ENCODE data around the gene FYN.
"Not testable (repeated sequence)": the region's sequence is repeated elsewhere in the genome, so short reads cannot be mapped to it uniquely, and the experiment has no call there.

FYN gene

DNA sequence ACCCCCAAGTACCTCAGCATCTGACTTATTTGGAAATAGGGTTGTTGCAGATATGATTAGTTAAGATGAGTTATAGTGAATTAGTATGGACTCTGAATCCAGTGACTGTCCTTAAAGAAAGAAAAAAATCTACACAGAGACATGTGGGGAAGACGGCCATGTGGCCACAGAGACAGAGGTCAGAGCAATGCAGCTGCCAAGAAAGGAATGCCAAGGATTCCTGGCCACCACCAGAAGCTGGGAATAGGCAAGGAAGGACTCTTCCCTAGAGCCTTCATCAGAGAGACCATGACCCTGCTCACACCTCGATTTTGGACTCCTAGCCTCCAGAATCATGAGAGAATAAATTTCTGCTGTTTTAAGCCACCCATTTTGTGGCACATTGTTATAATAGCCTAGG lies 81.8 kb downstream of the FYN start:
- no peak for DNase-seq (ENCODE audit: low read depth in 2 of 2)

DNA sequence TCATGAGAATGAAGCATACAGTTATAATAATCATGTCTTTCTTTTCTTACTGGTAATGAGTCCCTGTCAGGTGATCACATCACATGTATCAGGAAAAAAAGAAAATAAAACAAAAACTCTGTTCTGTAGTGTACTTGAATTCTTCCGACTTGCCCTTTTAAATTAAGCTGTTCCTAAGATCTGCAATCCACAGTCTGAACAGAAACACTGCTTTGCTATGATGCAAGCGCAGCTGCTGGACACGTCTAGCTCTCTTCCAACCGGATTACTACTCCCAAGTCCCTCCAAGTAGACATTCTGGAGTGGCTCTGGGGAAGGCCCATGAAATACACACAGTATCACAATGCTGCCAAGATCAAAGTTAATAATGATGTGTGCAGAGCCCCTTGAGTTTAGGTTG lies 83.7 kb downstream of the FYN start:
- no peak for DNase-seq (ENCODE audit: low read depth in 2 of 2)

DNA sequence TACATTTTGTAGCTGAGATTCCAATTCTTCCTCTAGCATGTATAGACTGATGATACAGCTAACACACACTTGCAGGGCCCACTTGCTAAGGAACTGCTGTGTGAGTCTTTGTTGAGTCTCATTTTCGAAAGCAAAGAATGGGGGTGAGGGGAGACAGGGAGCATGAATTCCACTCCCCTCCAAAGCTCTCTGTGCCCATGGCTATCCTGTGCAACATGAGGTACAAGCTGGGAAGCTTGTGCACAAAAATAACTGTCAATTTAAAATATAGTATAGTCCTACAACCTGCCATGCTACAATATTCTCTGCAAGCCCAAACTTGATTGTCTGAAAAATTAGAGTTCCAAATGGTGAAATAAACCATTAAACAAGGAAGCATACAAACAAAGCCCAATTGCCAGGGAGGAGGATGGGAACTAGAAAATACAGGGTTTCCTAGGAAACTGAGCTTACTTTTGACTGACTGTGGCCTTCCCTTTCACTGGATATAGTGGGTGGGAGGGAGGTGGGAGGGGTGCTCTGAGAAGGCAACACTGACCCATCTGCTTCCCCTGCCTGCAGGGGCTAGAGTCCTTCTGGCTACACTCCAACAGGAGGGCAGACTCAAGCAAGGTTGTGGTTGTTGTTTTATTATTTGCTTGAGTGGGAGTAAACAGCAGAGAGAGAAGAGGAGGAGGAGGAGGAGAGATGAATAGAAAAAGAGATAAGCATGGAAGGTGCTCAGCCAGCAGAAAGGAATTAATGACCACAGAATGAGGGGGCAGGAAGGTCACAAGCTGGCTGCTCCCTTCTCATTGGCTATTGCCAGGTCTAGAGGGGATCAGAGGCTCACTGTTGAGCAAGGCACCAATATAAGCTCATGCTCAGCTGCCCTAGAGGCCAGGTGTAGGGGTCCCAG lies 84.6 kb downstream of the FYN start:
- no peak for DNase-seq (ENCODE audit: low read depth in 2 of 2)

DNA sequence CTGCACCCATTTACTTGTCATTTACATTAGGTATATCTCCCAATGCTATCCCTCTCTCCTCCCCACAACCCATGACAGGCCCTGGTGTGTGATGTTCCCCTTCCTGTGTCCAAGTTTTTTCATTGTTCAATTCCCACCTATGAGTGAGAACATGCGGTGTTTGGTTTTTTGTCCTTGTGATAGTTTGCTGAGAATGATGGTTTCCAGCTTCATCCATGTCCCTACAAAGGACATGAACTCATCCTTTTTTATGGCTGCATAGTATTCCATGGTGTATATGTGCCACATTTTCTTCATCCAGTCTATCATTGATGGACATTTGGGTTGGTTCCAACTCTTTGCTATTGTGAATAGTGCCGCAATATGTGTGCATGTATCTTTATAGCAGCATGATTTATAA lies 87.1 kb downstream of the FYN start:
- not testable (repeated sequence) for DNase-seq (ENCODE audit: low read depth in 2 of 2)

DNA sequence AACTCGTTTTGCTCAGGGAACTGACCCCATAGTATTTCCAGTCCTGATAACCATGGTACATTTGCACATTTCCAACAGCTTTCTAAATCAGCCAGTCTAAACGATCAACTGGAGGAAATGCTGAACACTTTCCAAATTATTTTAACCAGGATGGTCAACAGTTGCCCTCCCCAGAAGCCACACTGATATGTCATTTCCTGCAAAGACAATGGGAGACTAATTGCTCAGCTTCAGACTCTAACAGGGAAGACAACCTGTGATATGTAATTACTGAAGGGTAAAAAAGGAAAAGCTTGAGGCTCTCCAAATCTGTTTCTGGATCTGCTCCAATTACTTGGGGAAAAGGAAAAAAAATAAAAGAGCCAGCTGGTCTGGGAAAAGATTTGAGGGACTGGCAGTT lies 88.8 kb downstream of the FYN start:
- DNase-seq (ENCODE audit: low read depth in 2 of 2): no peak

DNA sequence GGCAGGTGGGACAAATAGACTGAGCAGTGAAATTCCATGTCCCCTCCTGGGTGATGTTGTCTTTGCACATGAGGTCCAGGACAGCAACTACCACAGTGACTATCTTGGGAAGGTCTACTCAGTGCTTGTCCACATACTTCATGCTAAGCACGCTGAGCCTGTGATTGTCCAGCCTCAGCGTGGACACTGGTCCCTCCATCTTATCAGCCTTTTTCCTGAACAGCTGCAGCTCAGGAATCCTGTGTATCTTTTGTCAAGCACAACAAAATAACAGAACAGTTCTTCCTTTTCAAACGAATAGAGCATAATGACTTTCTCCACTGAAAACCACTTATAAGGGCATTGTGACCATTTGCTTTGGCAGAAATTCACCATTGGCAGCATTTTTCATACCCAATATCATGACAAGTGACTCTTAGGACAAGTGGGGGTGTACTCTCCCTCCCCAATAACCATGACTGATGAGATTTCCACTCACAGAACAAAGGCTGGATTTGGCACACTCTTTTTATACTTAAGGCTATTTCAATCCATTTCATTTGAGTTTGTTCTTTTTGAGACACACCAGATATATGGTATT lies 90.3 kb downstream of the FYN start:
- DNase-seq (ENCODE audit: low read depth in 2 of 2): no peak

DNA sequence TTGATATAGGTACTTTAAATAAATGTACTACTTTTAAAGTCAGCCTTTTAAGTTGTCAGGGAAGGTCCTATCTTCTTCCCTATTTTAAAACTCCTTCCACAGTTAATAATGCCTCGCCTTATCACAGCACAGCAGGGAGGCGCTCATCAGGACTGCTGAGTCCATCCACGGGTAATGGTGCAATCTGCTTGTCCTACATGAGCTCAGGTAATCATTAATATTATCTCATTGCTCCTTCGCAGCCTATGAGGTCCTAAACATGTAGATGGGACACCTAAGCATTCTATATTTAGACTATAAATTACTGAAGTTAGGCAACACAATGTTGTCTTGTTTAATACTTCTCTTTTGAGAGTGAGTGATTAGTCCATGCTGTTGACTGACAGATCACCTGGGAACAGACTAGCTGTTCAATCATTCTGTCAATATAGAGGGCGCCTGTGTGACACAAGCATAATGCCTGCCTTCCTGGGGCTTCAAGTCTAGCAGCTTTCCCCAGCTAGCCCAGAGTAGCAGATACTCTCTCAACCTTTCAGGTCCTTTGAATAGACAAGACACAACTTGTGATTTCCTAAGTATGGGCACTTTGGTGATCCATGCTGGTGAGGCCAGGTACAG lies 91.0 kb downstream of the FYN start:
- no peak for DNase-seq (ENCODE audit: low read depth in 2 of 2)

DNA sequence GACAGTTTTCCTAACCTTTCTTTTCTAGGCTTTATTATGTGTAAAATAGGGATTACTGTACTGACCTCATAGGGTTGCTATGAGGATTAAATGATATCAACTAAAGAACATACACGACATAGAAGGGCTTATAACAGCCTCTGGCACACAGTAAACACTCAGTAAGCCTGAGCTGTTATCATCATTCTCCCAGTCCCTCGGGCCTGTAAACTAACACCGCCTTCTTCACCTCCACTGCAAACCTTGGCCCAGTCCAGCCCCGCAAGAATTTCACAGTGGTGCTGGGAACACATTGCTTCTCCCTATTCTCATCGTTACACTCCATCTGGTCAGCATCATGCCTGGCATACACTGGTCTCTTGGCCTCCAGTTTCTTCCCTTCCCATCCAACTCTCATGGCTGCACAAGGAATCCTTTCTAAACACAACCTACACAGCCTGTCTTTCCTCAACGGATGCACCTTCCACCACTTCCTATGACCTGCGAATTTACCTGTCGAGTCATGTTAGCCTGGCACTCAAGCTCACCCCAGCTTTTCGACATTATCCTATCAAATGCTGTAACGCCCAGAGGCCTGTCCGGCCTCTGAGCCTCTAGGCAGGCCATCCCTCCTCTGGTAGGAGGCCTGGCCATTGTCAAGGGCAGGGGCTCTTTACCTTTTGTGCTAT lies 92.1 kb downstream of the FYN start:
- DNase-seq (ENCODE audit: low read depth in 2 of 2): no peak

DNA sequence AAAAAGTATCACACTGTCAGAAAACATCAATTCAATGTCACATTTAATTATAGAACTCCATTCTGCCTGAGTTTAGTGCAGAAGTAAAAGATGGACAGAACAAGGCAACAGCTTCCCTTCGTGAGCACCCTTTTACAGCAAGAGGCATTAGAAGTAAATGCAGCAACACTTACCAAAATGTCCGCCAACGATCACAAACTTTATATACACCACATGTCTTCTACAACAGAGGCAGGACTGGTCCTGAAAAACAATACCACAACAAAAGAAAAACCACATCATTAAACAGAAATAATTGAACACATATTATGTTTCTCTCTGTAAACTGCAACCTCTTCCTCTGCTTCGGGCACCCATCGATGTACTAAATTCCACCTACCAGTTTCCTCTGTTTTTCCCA lies 92.9 kb downstream of the FYN start:
- DNase-seq (ENCODE audit: low read depth in 2 of 2): no peak

DNA sequence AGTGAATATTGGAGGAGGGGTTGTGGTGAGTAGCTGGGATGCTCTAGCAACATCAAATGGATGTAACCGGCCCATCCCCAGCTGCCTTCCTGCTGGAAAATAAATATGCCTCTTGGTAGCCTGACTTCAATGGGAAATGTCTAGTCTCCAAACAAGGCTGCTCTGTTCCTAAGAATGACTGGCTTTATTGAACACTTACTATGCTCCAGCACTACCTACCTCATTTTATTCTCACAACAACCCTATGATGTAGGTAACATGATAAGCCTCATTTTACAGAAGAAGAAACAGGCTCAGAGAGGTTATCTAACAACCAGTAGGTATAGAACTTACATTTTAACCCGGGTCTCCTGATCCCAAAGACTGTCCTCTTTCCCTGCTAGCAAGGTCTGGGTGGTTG lies 93.6 kb downstream of the FYN start:
- DNase-seq (ENCODE audit: low read depth in 2 of 2): no peak

DNA sequence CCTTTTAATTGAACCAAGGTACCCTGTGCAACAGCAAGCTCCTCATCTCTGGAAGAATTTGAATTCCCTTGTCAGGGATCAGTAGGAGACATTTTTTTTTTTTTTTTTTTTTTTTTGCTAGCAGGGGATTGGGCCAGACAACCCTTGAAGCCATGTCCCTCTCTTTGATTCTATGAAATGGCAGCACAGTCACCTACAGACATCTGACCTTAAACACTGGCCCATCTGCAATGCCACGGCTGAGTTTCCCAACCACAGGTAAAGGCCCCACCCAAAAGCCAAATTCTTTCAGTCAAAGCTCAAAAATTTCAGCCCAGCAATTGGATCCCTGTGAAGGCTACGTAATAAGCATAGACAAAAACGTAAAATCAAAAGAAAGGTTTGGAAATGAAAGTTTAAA lies 94.2 kb downstream of the FYN start:
- DNase-seq (ENCODE audit: low read depth in 2 of 2): no peak

DNA sequence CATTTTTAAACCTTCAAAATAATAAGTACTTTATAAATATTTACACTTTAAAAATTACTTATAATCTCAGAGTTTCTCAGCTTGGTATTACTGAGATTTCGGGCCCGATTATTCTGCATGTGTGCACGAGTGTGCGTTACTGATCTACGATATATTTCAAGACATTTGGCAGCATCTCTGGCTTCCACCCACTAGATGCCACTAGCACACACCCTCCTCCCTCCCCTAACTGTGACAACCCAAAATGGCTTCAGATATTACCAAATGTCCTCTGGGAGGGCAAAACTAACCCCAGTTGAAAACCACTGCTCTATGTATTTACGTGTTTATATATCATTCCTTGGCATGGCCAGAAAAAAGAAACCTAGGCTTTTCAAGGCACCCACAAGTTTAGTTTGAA lies 95.9 kb downstream of the FYN start:
- no peak for DNase-seq (ENCODE audit: low read depth in 2 of 2)

DNA sequence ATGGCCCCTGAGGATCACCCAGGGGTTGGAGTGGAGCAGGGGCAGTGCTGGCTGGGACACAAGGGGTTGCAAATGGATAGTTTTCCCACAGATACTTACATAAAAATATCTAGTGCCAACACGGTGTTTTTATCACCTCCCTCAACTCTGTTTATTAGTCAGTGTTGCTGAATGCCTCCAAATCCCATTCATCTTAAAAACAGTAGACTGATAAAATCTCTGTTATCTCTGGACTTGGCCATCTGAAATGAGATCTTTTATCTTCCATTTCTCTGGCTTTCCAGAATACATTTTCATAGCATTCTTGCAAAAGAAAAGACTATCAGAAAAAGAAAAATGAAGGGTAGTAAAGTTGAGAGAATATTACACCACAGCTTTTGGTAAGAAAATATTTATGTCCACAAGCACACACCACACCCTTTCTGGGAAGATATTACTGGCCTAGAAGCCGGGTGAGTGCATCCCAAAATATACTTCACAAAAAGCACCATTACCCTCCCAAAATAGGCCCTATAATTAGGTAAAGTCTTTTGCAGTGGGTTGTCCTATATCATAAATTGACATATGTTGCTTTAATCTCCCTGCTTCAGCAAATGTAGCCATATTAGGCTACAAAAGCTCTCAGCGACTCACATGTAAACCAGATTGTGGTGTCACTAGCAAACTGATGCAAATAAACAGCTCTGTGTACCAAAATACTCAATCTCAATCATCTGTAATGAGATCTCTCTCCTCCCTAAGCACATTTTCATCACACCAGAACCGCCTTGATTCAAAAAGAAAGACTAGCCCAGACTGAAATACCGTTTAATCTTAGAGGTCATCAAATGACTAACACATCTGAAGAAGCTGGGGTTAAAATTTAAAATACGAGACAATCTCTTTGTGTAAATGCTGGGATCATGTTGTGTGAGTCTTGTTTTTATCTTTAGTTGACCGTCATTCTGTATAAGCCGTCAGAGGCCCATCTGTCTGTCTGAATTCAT lies 96.7 kb downstream of the FYN start:
- DNase-seq (ENCODE audit: low read depth in 2 of 2): no peak

DNA sequence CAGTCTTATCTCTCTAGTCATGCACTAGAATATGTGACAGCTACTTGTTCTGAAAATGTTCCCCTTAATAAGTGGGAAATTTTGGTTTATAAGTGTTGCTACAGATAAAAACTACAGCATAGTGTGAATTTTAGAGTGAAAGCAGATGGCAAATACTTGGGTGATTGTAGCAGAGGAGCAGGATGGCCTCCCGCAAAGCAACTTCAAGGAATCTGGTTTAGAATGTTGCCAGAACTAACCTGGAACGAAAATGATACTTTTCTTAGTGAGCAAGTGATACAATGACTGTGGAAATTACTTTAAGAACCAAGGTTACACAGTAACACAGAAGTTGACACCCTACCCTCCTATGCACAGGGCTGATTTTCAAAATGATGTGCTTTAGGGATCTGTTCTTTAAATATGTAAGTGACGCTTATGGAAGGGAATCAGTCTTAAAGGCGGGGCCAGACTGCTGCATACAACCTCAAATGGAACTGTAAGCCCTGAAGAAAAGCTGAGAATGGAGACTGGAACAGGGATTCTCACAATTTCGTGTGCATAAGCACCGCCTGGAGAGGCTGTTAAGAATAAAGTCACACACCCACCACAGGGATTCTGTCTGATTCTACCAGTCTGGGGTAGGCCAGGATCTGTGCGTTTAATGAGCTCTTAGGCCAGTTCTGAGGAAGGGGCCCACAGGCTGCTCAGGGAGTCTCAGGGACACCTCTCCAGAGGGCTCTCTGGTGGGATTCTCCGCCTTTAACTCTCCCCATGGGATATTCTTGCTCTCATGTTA lies 97.9 kb downstream of the FYN start:
- DNase-seq (ENCODE audit: low read depth in 2 of 2): no peak

DNA sequence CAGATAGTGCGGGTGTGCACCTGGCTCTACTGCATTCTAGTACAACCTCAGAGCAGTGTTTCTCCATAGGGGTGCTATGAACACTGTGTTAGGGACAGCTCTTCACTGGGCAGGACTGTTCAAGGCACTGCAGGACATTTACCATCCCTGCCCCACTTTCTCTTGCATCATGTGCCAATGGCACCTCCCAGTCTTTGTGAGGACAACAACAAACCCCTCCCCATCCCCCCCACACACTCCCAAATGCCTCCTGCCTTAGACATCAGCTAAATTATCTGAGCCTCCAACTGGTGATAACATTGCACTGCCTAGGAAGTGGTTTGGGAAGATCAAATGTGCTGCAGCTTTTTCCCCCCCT lies 98.9 kb downstream of the FYN start:
- DNase-seq (ENCODE audit: low read depth in 2 of 2): no peak

DNA sequence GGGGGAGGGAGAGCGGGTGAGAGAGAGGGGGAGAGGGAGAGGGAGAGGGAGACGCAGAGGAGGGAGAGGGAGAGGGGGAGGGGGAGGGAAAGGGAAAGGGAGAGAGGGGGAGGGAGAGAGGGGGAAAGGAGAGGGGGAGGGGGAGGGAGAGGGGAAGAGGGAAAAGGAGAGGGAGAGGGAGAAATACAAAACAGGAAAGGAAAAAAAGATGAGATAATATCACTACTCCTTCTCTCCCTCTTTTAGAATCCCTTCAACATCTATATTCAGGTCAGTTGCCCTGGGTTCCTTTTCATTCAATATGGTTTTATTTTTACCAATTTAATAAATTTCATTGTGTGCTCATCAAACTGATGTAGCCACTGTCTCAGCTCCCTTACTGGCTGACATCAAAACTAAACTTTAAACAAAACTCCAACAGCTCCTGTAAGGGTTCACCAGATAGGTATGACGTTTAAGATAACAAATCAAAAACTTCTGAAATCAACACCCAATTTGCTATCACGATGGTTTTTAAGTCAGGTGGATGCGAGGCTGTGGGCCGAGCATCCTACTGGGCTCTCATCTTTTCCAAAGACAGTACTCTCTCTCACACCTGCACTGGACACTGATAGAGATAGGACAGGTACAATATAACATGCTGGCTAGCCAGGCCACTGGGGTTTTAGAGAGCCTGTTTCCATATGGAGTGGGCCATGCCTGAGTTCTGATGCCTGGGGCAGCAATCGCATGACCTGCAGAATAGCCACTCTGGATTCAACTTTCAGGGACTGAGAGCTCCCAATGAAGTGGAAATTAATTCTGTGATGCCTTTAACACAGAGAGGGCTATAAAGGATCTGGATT lies 99.5 kb downstream of the FYN start:
- DNase-seq (ENCODE audit: low read depth in 2 of 2): no peak

DNA sequence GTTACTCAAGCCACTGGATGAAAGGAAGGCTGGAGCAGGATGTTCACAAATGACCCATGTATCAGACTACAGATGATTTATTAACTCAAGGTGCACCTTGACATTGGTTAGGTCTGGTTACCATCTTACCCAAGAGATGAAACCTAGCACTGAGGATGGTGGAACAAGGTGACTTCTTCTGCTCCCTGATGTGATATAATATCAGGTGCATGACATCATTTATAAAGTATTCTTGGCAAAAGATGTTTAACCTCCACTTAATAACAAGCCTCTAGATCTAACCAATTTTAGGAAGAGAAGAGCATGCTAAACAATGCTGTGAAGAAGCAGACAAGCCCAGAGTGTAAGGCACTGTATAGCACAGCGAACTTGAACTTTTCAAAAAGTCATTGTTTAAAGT lies 100.9 kb downstream of the FYN start:
- no peak for DNase-seq (ENCODE audit: low read depth in 2 of 2)

DNA sequence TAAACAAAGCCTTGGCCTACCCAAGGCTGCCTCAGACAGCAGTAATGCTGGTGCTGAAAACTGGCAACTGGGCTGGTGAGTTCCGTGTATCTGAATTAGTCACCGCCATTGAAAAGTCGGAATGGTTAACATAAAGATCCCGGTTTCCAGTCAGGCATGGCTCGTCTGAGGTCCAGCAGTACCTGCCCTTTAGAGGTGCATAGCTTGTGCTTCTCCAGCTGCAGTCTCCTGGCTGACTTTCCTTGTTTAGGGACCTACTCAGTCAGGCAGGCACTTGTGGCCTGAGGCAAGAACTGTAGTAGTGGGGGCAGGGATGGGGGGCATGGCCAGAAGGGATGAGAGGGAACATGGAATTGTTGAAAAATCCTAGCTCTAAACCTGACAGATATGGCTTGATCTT lies 101.6 kb downstream of the FYN start:
- DNase-seq (ENCODE audit: low read depth in 2 of 2): no peak

DNA sequence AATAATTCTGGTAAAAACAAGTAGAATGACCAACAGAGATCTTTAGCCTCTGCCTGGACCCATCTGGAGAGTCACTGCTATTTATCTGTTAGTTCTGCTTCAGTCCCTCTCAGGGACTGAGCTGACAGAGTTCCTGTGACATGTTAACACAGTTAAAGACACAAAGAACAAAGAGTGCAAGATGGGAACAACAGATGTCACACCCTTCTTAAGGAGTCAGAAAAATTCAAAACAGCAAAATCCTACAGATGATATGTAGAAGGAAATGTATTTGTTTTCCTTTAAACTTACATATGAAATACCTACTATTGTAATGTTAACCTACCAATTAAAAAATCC lies 102.2 kb downstream of the FYN start:
- no peak for DNase-seq (ENCODE audit: low read depth in 2 of 2)

All from stimulated activated CD4-positive, alpha-beta T cell treated with anti-CD3 and anti-CD28 coated beads, Interleukin-1b, Interleukin-23, amount 100 ng/mL, for 4 hours (primary cell).